Muscle layer of colon (tissue), 2 donors: ENCODE measurements around the gene CALR3.
"Not testable (repeated sequence)": the region's sequence is repeated elsewhere in the genome, so short reads cannot be mapped to it uniquely, and the experiment has no call there.

ENCODE experiments used
- H3K27ac ChIP-seq: one replicate; pipeline ENCODE4 v1.7.0; 2013; ENCODE audit warnings: low read depth, mild to moderate bottlenecking, low read length, moderate library complexity
- H3K27me3 ChIP-seq, 2 donors: one replicate each; pipeline ENCODE4 v1.7.0; 2013; ENCODE audit warnings: low read length in 2 of 2, mild to moderate bottlenecking in 2 of 2; ENCODE audit not compliant: insufficient read depth in 2 of 2, control insufficient read depth in 1 of 2
- H3K36me3 ChIP-seq: one replicate; pipeline ENCODE4 v1.7.0; 2013; ENCODE audit warnings: mild to moderate bottlenecking, low read length; ENCODE audit not compliant: insufficient read depth
- H3K4me1 ChIP-seq: one replicate; pipeline ENCODE4 v1.7.0; 2013; ENCODE audit warnings: mild to moderate bottlenecking, low read length; ENCODE audit not compliant: insufficient read depth
- H3K4me3 ChIP-seq, 2 donors: one replicate each; pipeline ENCODE4 v1.7.0; 2013; ENCODE audit warnings: low read length in 2 of 2, low read depth in 1 of 2, mild to moderate bottlenecking in 1 of 2, moderate library complexity in 1 of 2
- H3K9ac ChIP-seq: one replicate; pipeline ENCODE4 v1.7.0; 2013; ENCODE audit warnings: low read length
- H3K9me3 ChIP-seq: one replicate; pipeline ENCODE4 v1.7.0; 2013; ENCODE audit warnings: mild to moderate bottlenecking, low read length
- donor health status: abdominal sarcoma.
- donor health status: Adenocarcinoma of cecum.

The CALR3 gene

GRCh38 chr19:16495982-16496612 lies at the start of gene CALR3, which contains the start of gene C19orf44:
Gene CALR3 (minus strand): TSS chr19:16496167. CDS start chr19:16496129, 38 bp downstream.
Gene C19orf44 (plus strand): TSS chr19:16496394. CDS start chr19:16500793, 4,399 bp downstream.
- peaks cover 3% of the 10 kb centered on the region for H3K36me3 ChIP-seq
- peaks cover 6% of the 10 kb centered on the region for H3K4me1 ChIP-seq
- H3K9ac ChIP-seq: peak within 1 kb of the TSS; percentile 53
- peak within 1 kb of the TSS; percentile 57 for H3K27ac ChIP-seq
- H3K27me3 ChIP-seq: no peaks in the 10 kb centered on the region
- peak within 1 kb of the TSS; percentile 70 to 85 for H3K4me3 ChIP-seq
- H3K9me3 ChIP-seq: no peaks in the 10 kb centered on the region

GRCh38 chr19:16544473-16545231 lies 48.7 kb upstream of the CALR3 start:
- peaks cover 7% of the 10 kb centered on the region for H3K36me3 ChIP-seq
- peaks cover 25% of the 10 kb centered on the region for H3K4me1 ChIP-seq
- H3K4me3 ChIP-seq: no peak overlapping the region
- no peak overlapping the region for H3K27ac ChIP-seq
- no peaks in the 10 kb centered on the region for H3K9me3 ChIP-seq
- H3K27me3 ChIP-seq: no peaks in the 10 kb centered on the region
- H3K9ac ChIP-seq: no peak overlapping the region

- H3K4me3 ChIP-seq, H3K9me3 ChIP-seq, H3K36me3 ChIP-seq, H3K9ac ChIP-seq, H3K27me3 ChIP-seq, H3K27ac ChIP-seq: not testable (repeated sequence)
- H3K4me1 ChIP-seq: peaks cover 29% of the 10 kb centered on the region
These were observed 47.8 kb upstream of the CALR3 start for GRCh38 chr19:16543734-16544133.

GRCh38 chr19:16542910-16543472 lies 47.0 kb upstream of the CALR3 start:
- Histone ChIP-seq H3K27me3 (no peaks in the 10 kb centered on the region), H3K27ac (peak overlapping the region; percentile 87), H3K9me3 (no peaks in the 10 kb centered on the region), H3K4me3 (peak overlapping the region; percentile 81 to 94), H3K9ac (peak overlapping the region; percentile 86), H3K36me3 (peaks cover 14% of the 10 kb centered on the region), H3K4me1 (peaks cover 29% of the 10 kb centered on the region)

GRCh38 chr19:16542045-16542909 lies 46.3 kb upstream of the CALR3 start, which contains the start of gene CHERP:
Gene CHERP (minus strand): TSS chr19:16542437. CDS start chr19:16542378, 59 bp downstream.
- Histone ChIP-seq H3K9ac (peak within 1 kb of the TSS; percentile 86), H3K4me3 (peak within 1 kb of the TSS; percentile 81 to 94), H3K27ac (peak within 1 kb of the TSS; percentile 87), H3K9me3 (no peaks in the 10 kb centered on the region), H3K27me3 (no peaks in the 10 kb centered on the region), H3K4me1 (peaks cover 29% of the 10 kb centered on the region), H3K36me3 (peaks cover 16% of the 10 kb centered on the region)

GRCh38 chr19:16541526-16542044 lies 45.6 kb upstream of the CALR3 start:
- peak overlapping the region; percentile 81 for H3K9ac ChIP-seq
- H3K4me1 ChIP-seq: peaks cover 29% of the 10 kb centered on the region
- H3K9me3 ChIP-seq: no peaks in the 10 kb centered on the region
- H3K27me3 ChIP-seq: no peaks in the 10 kb centered on the region
- peaks cover 16% of the 10 kb centered on the region for H3K36me3 ChIP-seq
- peak overlapping the region; percentile 81 to 94 for H3K4me3 ChIP-seq
- H3K27ac ChIP-seq: peak overlapping the region; percentile 87

GRCh38 chr19:16540948-16541347 lies 45.0 kb upstream of the CALR3 start:
- peak overlapping the region; percentile 81 to 94 for H3K4me3 ChIP-seq
- H3K27me3 ChIP-seq: no peaks in the 10 kb centered on the region
- H3K4me1 ChIP-seq: peaks cover 29% of the 10 kb centered on the region
- H3K27ac ChIP-seq: no peak overlapping the region
- H3K9me3 ChIP-seq: no peaks in the 10 kb centered on the region
- peak overlapping the region; percentile 81 for H3K9ac ChIP-seq
- peaks cover 16% of the 10 kb centered on the region for H3K36me3 ChIP-seq

- Histone ChIP-seq H3K36me3 (peaks cover 34% of the 10 kb centered on the region), H3K9me3 (no peaks in the 10 kb centered on the region), H3K27ac (no peak overlapping the region), H3K27me3 (no peaks in the 10 kb centered on the region), H3K4me1 (peaks cover 20% of the 10 kb centered on the region), H3K9ac (no peak overlapping the region), H3K4me3 (no peak overlapping the region)
These were observed 41.1 kb upstream of the CALR3 start for GRCh38 chr19:16537111-16537510.

- Histone ChIP-seq H3K9ac (no peak overlapping the region), H3K9me3 (no peaks in the 10 kb centered on the region), H3K4me1 (peaks cover 14% of the 10 kb centered on the region), H3K27ac (no peak overlapping the region), H3K36me3 (peaks cover 44% of the 10 kb centered on the region), H3K27me3 (no peaks in the 10 kb centered on the region), H3K4me3 (no peak overlapping the region)
These were observed 40.2 kb upstream of the CALR3 start for GRCh38 chr19:16536130-16536529.

- Histone ChIP-seq H3K9me3 (no peaks in the 10 kb centered on the region), H3K4me3 (no peak overlapping the region), H3K27me3 (no peaks in the 10 kb centered on the region), H3K36me3 (peaks cover 51% of the 10 kb centered on the region), H3K27ac (no peak overlapping the region), H3K4me1 (peaks cover 7% of the 10 kb centered on the region), H3K9ac (no peak overlapping the region)
These were observed 39.4 kb upstream of the CALR3 start for GRCh38 chr19:16535381-16535780.
